GM18861 (cell line): ENCODE data around the gene CLDN16.

Source experiments
- ATAC-seq: cut with Tn5 transposase; IDR thresholded peaks from one replicate; pipeline ENCODE4 v1.9.1; 2021; ENCODE audit not compliant: unreplicated experiment

CLDN16 gene

DNA sequence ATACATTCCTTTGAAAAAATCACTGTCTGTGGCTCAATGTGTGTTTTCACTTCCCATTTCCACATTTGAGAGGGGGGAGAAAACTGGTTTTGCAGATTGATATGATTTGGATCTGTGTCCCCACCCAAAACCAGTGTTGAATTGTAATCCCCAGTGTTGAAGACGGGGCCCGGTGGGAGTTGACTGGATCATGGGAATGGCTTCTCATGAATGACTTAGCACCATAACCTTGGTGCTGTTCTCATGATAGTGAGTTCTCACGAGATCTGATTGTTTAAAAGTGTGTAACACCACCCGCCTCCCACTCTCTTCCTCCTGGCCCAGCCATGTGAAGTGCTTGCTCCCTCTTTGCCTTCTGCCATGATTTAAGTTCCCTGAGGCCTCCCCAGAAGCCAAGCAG is 45.7 kb downstream of the CLDN16 start:
- no peak for ATAC-seq

GRCh38 chr3:190435618-190436017 is 47.7 kb downstream of the CLDN16 start:
- no peak for ATAC-seq

GRCh38 chr3:190436331-190436730 is 48.4 kb downstream of the CLDN16 start:
- no peak for ATAC-seq

- ATAC-seq: no peak
These were observed 54.3 kb downstream of the CLDN16 start for GRCh38 chr3:190442240-190442639.

- no peak for ATAC-seq
These were observed 55.3 kb downstream of the CLDN16 start for GRCh38 chr3:190443257-190443656.

- no peak for ATAC-seq
These were observed 56.0 kb downstream of the CLDN16 start for GRCh38 chr3:190444006-190444405.

- ATAC-seq: no peak
These were observed 56.7 kb downstream of the CLDN16 start for GRCh38 chr3:190444576-190445145.

DNA sequence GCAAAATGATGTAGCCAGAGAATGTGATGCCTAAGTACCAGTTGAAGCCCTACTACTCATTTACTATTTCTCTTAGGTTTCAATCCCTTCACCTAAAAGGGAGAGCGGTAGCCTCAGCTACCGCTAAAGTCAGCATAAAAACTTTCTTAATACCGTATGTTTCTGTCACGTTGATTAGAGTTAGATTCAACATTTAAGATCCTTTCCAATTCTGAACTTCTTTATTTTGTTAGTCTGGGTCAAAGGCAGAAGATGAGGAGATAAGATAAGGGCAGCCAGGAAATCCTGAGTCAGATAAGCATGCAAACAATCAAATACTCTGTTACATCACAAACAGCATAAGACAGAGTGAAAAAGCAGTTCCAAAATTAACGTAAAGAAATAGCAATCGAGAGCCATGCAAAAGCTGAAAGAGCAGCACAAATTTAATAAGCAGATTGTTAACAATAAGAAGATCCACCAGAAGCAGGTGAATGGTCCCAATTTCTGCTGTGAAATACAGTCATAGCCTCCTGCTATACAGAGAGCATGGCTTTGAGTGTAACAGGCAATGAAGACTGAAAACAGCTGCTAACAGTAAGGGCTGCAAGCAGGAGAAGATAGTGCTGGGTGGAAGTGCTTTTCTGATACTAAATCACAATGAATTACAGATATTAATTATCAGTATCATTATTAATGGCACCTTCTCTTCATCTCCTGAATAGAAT is 58.8 kb downstream of the CLDN16 start:
- ATAC-seq: no peak

GRCh38 chr3:190448256-190448655 is 60.3 kb downstream of the CLDN16 start:
- ATAC-seq: no peak

GRCh38 chr3:190449801-190450200 is 61.8 kb downstream of the CLDN16 start, which contains the start of gene TMEM207:
TMEM207 (minus strand) TSS chr3:190449901; CDS start chr3:190449809, 92 bp downstream.
- no peak for ATAC-seq

- ATAC-seq: no peak
These were observed 67.9 kb downstream of the CLDN16 start for GRCh38 chr3:190455828-190456227.

- ATAC-seq: no peak
These were observed 68.8 kb downstream of the CLDN16 start for GRCh38 chr3:190456770-190457169.

GRCh38 chr3:190458040-190458439 is 70.1 kb downstream of the CLDN16 start:
- ATAC-seq: no peak
